Liver (tissue), 9 donors: ENCODE data around the gene ZDHHC14. TPM values are rescaled to one million over a fixed set of nuclear protein-coding genes. Genes with fewer than 3 reads are reported as not detected.

Source experiments
- DNase-seq: peaks from one replicate; pipeline ENCODE4 v3.0.0-alpha.2; 2017; ENCODE audit warnings: low spot score
- H3K27ac ChIP-seq, 2 donors: one replicate each; pipeline ENCODE4 v1.7.0; 2013; ENCODE audit warnings: inconsistent platforms in 2 of 2, low read length in 2 of 2, control low read depth in 1 of 2, low read depth in 1 of 2, mild to moderate bottlenecking in 1 of 2
- H3K27me3 ChIP-seq, 4 donors: one replicate each; pipeline versions ENCODE4 v1.6.1 to v1.7.0; 2013; ENCODE audit warnings: low read length in 3 of 4, inconsistent platforms in 1 of 4, mild to moderate bottlenecking in 1 of 4, moderate library complexity in 1 of 4; ENCODE audit not compliant: control insufficient read depth in 4 of 4, insufficient read depth in 4 of 4
- H3K36me3 ChIP-seq, 4 donors: one replicate each; pipeline versions ENCODE4 v1.6.1 to v1.7.0; 2013; ENCODE audit warnings: low read length in 3 of 4, mild to moderate bottlenecking in 3 of 4, low read depth in 1 of 4, moderate library complexity in 1 of 4; ENCODE audit not compliant: control insufficient read depth in 4 of 4, insufficient read depth in 3 of 4
- H3K4me1 ChIP-seq, 4 donors: one replicate each; pipeline versions ENCODE4 v1.6.1 to v1.7.0; 2013; ENCODE audit warnings: low read length in 3 of 4, mild to moderate bottlenecking in 3 of 4, moderate library complexity in 1 of 4; ENCODE audit not compliant: control insufficient read depth in 4 of 4, insufficient read depth in 4 of 4
- H3K4me3 ChIP-seq, 3 donors: one replicate each; pipeline versions ENCODE4 v1.6.1 to v1.7.0; 2013; ENCODE audit warnings: low read length in 3 of 3, control low read depth in 1 of 3, low read depth in 1 of 3, mild to moderate bottlenecking in 1 of 3
- H3K9ac ChIP-seq, 2 donors: one replicate each; pipeline ENCODE4 v1.7.0; 2013; ENCODE audit warnings: low read length in 2 of 2, mild to moderate bottlenecking in 2 of 2, moderate library complexity in 2 of 2, control low read depth in 1 of 2, low read depth in 1 of 2
- H3K9me3 ChIP-seq, 4 donors: one replicate each; pipeline versions ENCODE4 v1.6.1 to v1.7.0; 2013; ENCODE audit warnings: low read length in 3 of 4; ENCODE audit not compliant: control insufficient read depth in 4 of 4
- ATF3 ChIP-seq: IDR thresholded peaks from 2 replicates; pipeline ENCODE4 v1.6.1; 2016; ENCODE audit warnings: antibody characterized with exemption
- EGR1 ChIP-seq, 2 donors: IDR thresholded peaks; 2 replicates each; pipeline ENCODE4 v1.6.1; 2016 to 2018; ENCODE audit warnings: antibody characterized with exemption in 2 of 2, low read depth in 2 of 2
- FOXA1 ChIP-seq: IDR thresholded peaks from 2 replicates; pipeline ENCODE4 v1.6.1; 2016; ENCODE audit warnings: antibody characterized with exemption
- FOXA2 ChIP-seq: IDR thresholded peaks from 2 replicates; pipeline ENCODE4 v1.6.1; 2016; ENCODE audit warnings: antibody characterized with exemption
- HNF4G ChIP-seq: IDR thresholded peaks from 2 replicates; pipeline ENCODE4 v1.6.1; 2016; ENCODE audit warnings: antibody characterized with exemption
- JUND ChIP-seq, 2 donors: IDR thresholded peaks; 2 replicates each; pipeline ENCODE4 v1.6.1; 2016; ENCODE audit warnings: antibody characterized with exemption in 2 of 2
- MAX ChIP-seq: IDR thresholded peaks from 2 replicates; pipeline ENCODE4 v1.6.1; 2016; ENCODE audit warnings: antibody characterized with exemption
- RAD21 ChIP-seq, 2 donors: IDR thresholded peaks; 2 replicates each; pipeline ENCODE4 v1.6.1; 2016; ENCODE audit warnings: antibody characterized with exemption in 2 of 2, mild to moderate bottlenecking in 2 of 2
- RXRA ChIP-seq, 2 donors: IDR thresholded peaks; 2 replicates each; pipeline ENCODE4 v1.6.1; 2017 to 2018; ENCODE audit warnings: antibody characterized with exemption in 2 of 2, mild to moderate bottlenecking in 1 of 2
- SP1 ChIP-seq: IDR thresholded peaks from 2 replicates; pipeline ENCODE4 v1.6.1; 2018; ENCODE audit warnings: antibody characterized with exemption, mild to moderate bottlenecking
- TAF1 ChIP-seq: conservative IDR thresholded peaks from 2 replicates; pipeline ENCODE4 v1.6.1; 2016; ENCODE audit warnings: antibody characterized with exemption, mild to moderate bottlenecking
- YY1 ChIP-seq: IDR thresholded peaks from 2 replicates; pipeline ENCODE4 v1.6.1; 2016; ENCODE audit warnings: antibody characterized with exemption, mild to moderate bottlenecking
- ZBTB33 ChIP-seq: IDR thresholded peaks from 2 replicates; pipeline ENCODE4 v1.6.1; 2016; ENCODE audit warnings: antibody characterized with exemption
- WGBS: extraction: QIAGEN DNeasy Blood & Tissue Kit; methylation state at CpG from one replicate; pipeline ENCODE4 v1.1.7; 2013; 5-methylcytosine and 5-hydroxymethylcytosine counted together
- polyA plus RNA-seq, 2 donors: library from polyadenylated mRNA; stranded (reverse) in 1 of 2; unstranded in 1 of 2; fragments of 200-250 nt in 1 of 2; fragments of >200 nt in 1 of 2; fragmentation: Nextera tagmentation in 1 of 2; extraction: Ambion mirVana in 1 of 2; gene quantifications; one replicate each; pipeline versions ENCODE4 v1.2.1 to v1.2.3, GENCODE V29; 2013 to 2015
- total RNA-seq, 2 donors: library from RNA; depleted of rRNA; stranded (reverse); fragments of >200 nt; gene quantifications; one replicate each; pipeline ENCODE4 v1.2.3, GENCODE V29; 2014
- TF ChIP-seq, protein P1 (sequence below): fragments of 150-350 bp; IDR thresholded peaks from 2 replicates; pipeline ENCODE4 v1.5.1; 2017; ENCODE audit warnings: improper control_type of control experiment, low read depth, low read length; ENCODE audit not compliant: missing input control
- donor health status: healthy.
- donor health status: healthy.
- donor health status: healthy.
- donor health status: healthy.
- donor health status: healthy.

ZDHHC14 gene
- total and polyA plus RNA-seq, 4 donors = 4.4 to 11.7 (median 8.4) TPM

GRCh38 chr6:157592980-157593379 is 212.0 kb downstream of the ZDHHC14 start:
- H3K9ac ChIP-seq = no peak overlapping the region
- H3K36me3 ChIP-seq = peaks cover 0 to 4% (median under 1%) of the 10 kb centered on the region in 4 donors
- no peak overlapping the region for H3K27ac ChIP-seq
- WGBS = 98% methylated on average over 21 of the region's 21 CpGs
- H3K27me3 ChIP-seq = no peaks in the 10 kb centered on the region
- H3K4me3 ChIP-seq = no peak overlapping the region
- TF ChIP-seq RXRA (IDR thresholded peaks at IDR 0.05) (no peak), JUND (IDR thresholded peaks at IDR 0.05) (no peak), SP1 (no peak), YY1 (no peak), EGR1 (IDR thresholded peaks at IDR 0.05; ENCODE audit: low read depth in 2 of 2) (no peak), MAX (no peak)
- no peak for DNase-seq
- no peaks in the 10 kb centered on the region for H3K9me3 ChIP-seq
- peaks cover 0 to 23% (median 7%) of the 10 kb centered on the region in 4 donors for H3K4me1 ChIP-seq

DNA sequence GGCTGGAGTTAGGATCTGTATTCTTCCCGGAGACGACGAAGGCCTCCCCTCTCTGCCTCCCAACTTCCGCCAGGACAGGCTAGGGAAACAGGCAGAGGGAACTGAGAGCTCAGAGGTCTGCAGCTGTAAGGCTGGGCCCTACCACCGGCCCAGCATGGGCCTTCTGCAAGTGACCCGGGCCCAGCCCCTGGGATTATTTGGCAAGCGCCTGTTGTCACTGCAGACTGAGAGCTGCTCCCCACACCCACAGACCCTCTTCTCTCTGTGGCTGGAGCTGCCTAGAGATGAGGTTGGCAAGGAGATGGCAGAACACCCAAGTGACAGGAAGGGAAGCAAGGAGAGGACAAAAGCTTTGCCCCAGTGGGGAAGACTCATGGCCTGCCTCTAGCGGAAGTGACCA is 212.6 kb downstream of the ZDHHC14 start:
- TF ChIP-seq JUND (IDR thresholded peaks at IDR 0.05) = no peak
- TF ChIP-seq YY1 = no peak
- TF ChIP-seq EGR1 (IDR thresholded peaks at IDR 0.05; ENCODE audit: low read depth in 2 of 2) = no peak
- TF ChIP-seq FOXA2 = no peak
- TF ChIP-seq, protein P1, sequence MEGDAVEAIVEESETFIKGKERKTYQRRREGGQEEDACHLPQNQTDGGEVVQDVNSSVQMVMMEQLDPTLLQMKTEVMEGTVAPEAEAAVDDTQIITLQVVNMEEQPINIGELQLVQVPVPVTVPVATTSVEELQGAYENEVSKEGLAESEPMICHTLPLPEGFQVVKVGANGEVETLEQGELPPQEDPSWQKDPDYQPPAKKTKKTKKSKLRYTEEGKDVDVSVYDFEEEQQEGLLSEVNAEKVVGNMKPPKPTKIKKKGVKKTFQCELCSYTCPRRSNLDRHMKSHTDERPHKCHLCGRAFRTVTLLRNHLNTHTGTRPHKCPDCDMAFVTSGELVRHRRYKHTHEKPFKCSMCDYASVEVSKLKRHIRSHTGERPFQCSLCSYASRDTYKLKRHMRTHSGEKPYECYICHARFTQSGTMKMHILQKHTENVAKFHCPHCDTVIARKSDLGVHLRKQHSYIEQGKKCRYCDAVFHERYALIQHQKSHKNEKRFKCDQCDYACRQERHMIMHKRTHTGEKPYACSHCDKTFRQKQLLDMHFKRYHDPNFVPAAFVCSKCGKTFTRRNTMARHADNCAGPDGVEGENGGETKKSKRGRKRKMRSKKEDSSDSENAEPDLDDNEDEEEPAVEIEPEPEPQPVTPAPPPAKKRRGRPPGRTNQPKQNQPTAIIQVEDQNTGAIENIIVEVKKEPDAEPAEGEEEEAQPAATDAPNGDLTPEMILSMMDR = no peak
- TF ChIP-seq RAD21 (IDR thresholded peaks at IDR 0.05) = no peak
- Histone ChIP-seq H3K27me3 (no peaks in the 10 kb centered on the region), H3K36me3 (peaks cover 0 to 4% (median under 1%) of the 10 kb centered on the region in 4 donors), H3K4me1 (peaks cover 0 to 24% (median 7%) of the 10 kb centered on the region in 4 donors), H3K4me3 (no peak overlapping the region), H3K9me3 (no peaks in the 10 kb centered on the region), H3K9ac (no peak overlapping the region), H3K27ac (no peak overlapping the region)
- WGBS = 93% methylated on average over 8 of the region's 8 CpGs
- DNase-seq = no peak

DNA sequence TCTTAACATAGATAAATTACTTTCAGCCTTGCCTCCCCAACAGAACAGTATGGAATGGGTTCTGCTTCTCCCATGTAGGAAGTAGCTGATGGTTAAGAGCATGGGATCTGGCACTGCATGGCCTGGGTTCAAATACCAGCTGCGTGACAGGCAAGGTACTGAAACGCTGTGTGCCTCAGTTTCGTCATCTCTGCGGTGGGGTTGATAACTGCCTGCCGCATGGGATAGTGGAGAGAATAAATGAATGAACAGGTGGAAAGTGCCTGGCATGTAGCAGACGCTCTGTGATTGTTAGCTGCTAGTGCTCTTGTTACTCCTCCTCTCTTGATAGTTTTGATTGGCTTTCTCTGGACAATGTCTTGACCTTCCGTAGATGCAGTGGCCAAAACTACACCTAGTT is 213.3 kb downstream of the ZDHHC14 start:
- DNase-seq = no peak
- Histone ChIP-seq H3K27me3 (no peaks in the 10 kb centered on the region), H3K27ac (no peak overlapping the region), H3K4me1 (peaks cover 0 to 24% (median 7%) of the 10 kb centered on the region in 4 donors), H3K4me3 (no peak overlapping the region), H3K9ac (no peak overlapping the region), H3K36me3 (peaks cover 0 to 4% (median 2%) of the 10 kb centered on the region in 4 donors), H3K9me3 (no peaks in the 10 kb centered on the region)
- 96% methylated on average over 7 of the region's 7 CpGs for WGBS
- TF ChIP-seq JUND (IDR thresholded peaks at IDR 0.05) = no peak
- no peak for TF ChIP-seq TAF1
- TF ChIP-seq FOXA1 = no peak
- no peak for TF ChIP-seq EGR1 (IDR thresholded peaks at IDR 0.05; ENCODE audit: low read depth in 2 of 2)
- TF ChIP-seq ATF3 = no peak
- no peak for TF ChIP-seq ZBTB33
- no peak for TF ChIP-seq HNF4G
